Measurements from ENCODE around the gene SHISA5.

SHISA5 gene

DNA sequence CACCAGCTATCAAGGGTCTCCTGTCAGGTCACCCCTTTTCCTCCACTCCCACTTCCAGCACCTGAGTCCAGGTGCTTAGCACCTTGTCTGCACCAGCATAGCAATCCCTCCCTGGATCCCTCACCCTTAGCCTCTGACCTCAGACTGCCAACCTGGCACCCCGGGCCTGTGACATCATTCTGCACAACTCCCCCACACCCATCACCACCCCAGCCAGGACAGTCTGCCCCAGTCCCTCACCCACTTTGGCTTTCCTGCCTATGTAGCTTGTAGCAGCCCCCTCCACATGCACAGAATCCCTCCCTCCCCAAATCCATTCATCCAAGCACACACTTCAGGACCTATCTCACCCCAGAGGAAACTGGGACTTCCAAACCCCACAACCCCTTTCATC, 73.3 kb downstream of the SHISA5 start:
- DNase-seq (ENCODE audit: low read depth): no peak

GRCh38 chr3:48429960-48430707, 73.8 kb downstream of the SHISA5 start, which contains the start of gene PLXNB1:
PLXNB1 (minus strand) TSS chr3:48430086; CDS start chr3:48424611, 5,475 bp downstream.
- DNase-seq (ENCODE audit: low read depth): no peak

DNA sequence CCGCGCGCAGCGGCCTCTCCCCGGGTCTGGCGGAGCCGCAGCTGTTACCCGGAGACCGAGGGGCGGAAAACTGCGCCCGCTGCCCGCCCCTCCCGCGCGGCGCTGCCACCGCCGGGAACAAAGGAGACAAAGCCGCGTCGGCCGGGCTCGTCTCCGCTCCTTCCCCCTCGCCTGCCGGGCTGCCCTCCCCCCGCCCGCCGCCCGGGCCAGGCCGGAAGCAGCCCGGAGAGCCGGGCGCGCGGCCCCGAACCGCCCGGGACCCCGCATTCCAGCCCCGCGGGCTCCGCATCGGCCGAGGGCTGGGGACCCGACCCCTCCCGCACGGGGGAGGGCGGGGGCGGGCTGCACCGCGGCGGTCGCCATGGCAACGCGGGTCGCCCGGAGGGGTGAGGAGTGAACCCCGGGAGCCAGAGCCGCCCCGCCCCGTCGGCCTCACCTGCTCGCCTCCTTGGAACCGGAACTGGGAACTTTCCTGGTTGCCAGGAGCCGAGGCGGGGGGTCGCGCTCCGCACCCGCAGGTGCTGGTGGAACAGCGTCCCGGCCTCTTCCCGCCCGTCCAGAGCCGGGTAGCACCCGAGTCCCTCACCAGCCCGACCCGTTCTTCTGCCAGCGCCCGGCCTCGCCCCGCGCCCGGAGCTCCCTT, 74.5 kb downstream of the SHISA5 start:
- no peak for DNase-seq (ENCODE audit: low read depth)

DNA sequence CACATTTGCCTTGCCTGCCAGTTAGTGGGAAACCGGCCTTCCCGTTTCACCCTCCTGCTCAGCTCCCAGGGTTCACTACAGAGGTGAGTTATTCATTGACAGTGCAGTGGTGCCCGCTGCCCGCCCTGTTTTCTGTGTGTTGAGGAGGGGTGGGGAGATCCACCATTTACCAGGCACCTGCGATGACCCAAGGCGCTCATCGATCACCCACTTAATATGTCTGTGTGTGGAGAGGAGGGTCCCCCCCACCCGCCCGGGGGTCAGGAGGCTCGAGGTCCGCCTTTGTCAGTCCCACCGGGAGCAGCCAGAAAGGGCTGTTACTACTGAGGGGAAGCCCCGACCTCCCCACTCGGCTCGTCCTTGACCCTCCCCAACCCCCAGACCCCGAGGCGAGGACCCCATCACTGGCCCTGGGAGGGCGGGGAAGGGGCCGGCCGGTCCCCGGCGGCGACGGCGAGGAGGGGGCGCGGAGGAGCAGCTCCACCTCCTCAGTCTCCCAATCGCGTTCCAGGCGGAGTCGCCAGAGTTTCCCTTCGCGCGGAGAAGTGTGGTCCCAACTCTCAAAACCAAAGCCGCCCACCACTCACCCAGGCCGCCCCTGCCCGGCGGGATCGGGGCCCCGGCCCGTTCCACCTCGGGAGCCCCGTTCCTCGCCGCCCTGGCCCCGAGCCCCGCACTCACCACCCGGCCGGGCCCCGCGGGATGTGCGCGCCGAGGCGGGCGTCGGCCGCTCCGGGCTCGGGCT, 75.2 kb downstream of the SHISA5 start:
- DNase-seq (ENCODE audit: low read depth): no peak

DNA sequence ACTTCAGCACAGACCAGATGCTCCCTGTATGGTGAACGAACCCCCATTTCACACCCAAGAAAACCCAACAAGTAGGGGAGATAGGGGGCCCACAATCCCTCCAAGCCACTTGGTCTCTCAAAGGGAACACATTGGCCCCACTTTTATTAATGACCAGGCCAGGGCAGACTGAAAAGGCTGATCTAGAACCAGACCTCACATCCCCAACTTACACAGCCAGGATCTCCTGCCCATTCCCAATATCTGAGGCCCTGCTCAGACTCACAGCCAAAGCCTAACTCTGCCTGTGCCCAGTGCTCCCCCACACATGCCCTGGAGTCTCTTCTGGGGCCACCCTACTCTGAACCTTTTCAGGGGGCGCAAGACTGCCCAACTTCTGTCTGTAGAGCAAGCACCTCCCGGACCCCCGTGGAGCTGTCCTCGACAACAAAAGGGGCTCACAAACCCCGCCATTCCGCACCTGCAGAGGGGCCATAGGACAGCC, 75.8 kb downstream of the SHISA5 start:
- DNase-seq (ENCODE audit: low read depth): no peak

DNA sequence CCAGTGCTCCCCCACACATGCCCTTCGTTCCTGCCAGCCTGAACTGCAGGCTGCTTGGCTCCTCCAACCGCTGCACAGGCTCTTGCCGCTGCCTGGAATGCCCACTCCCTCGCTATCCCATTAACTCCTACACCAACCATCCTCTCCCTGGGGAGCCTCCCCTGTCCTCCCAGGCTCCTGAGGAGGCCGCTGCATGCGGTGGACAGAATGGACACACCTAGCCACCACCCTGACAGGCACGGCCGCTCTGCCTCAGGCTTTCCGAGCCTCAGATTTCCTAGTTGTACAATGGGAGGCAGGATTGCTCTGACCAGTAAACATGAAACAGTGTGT, 76.4 kb downstream of the SHISA5 start:
- no peak for DNase-seq (ENCODE audit: low read depth)

GRCh38 chr3:48426944-48427629, 76.9 kb downstream of the SHISA5 start:
- DNase-seq (ENCODE audit: low read depth): no peak

DNA sequence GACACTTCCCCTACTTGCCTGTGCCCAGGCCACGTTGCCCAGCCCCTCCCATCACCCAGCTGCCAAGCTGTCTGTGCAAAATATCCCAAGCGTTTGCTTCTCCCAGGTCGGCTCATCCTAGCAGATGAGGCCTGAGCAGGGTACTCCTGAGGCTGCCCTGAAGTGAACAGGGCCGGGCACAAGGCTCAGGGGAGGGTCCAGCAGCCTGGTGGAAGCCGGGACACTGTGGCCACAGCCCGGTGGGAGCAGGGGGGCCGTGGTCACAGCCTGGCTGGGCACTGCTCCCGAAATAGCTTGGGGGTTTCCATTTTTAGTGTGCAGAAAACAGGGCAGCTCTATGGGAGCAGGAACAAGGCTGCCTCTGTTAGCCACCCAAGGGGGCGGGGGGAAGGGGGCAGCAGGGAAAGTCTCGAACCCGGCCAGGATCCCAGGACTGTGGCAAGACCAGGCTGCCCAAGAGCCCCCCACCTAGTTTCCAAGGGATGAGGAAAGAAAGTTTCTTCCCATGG, 77.5 kb downstream of the SHISA5 start:
- no peak for DNase-seq (ENCODE audit: low read depth)

DNA sequence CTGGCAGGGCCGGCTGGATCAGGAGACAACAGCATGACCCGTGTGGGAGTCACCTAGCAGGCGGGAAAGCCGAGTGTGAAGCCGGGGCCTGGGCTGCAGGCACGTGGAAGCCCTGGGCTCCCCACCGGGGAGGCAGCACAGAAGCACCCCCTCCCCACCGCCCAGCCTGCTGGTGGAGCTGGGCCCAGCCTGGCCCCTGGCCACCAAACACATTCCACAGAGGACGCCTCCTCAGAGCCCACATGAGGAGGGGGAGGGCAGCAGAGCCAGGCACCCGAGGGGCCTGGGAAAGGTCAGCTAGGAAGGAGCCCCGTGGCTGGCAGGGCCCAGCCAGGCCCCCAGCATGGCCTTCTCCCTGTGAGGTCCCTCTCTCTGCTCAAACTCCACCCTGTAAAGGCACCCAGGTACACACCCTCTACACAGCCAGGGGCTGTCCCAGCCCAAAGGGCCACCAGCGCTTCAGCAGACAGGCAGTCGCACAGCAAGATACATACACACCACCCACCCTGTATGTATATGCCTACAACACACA, 78.6 kb downstream of the SHISA5 start:
- DNase-seq (ENCODE audit: low read depth): no peak

- DNase-seq (ENCODE audit: low read depth): no peak
These were observed 79.9 kb downstream of the SHISA5 start for GRCh38 chr3:48423883-48424695.

DNA sequence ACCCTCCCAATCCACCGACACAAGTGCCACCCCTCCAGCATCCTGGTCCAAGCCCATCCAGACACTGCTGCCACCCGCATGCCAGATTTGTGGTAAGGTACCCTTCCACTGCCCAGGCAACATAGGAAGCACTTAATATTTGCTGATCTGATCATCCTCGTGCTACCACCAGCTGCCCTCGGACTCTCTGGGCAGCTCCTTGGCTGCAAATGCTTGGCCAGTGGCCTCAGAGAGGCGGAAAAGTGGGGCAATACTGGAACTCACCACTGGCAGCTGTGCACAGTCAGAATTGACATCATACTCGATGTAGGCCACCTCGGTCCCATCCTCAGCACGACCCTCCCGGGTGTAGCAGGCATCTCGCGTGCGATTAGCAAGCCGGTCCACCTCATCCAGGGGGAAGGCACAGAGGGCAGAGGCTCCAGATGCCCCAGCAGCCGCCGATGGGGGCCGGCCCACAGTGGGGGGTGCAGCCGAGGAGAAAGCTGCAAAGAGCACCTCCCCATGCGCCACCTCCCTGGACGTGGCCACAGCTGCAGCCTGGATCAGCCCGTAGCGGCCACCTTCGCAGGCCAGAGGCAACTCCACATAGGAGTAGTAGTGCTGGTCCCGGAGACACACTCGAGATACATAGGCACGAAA, 80.6 kb downstream of the SHISA5 start:
- no peak for DNase-seq (ENCODE audit: low read depth)

- no peak for DNase-seq (ENCODE audit: low read depth)
These were observed 81.3 kb downstream of the SHISA5 start for GRCh38 chr3:48422681-48423080.

GRCh38 chr3:48422272-48422671, 81.7 kb downstream of the SHISA5 start:
- DNase-seq (ENCODE audit: low read depth): no peak

- no peak for DNase-seq (ENCODE audit: low read depth)
These were observed 83.4 kb downstream of the SHISA5 start for GRCh38 chr3:48420561-48420960.

- no peak for DNase-seq (ENCODE audit: low read depth)
These were observed 84.4 kb downstream of the SHISA5 start for GRCh38 chr3:48419597-48419996.

- DNase-seq (ENCODE audit: low read depth): no peak
These were observed 84.8 kb downstream of the SHISA5 start for GRCh38 chr3:48419149-48419548.

DNA sequence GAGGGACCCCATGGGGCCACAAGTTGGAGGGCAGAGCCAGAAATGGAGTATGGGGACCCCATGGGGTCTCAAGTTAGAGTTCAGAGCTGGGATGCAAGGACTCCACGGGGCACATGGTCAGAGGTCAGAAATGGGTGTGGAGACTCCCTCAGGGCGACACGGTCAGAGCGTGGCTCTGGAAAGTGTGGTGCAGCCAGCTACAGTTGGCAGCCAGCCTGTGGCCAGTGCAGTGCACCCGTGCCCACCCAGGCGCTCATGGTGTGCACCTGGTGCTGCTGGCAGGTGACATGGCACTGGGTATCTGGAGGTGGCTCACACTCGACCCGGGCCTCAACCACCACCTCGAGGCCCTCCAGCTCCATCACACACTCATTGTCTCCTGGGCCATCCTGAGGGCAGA, 85.3 kb downstream of the SHISA5 start:
- DNase-seq (ENCODE audit: low read depth): no peak

GRCh38 chr3:48418140-48418539, 85.8 kb downstream of the SHISA5 start:
- no peak for DNase-seq (ENCODE audit: low read depth)
